ENCODE results near the gene GNPTAB.
"Not testable (repeated sequence)": the region's sequence is repeated elsewhere in the genome, so short reads cannot be mapped to it uniquely, and the experiment has no call there.

The GNPTAB gene

DNA sequence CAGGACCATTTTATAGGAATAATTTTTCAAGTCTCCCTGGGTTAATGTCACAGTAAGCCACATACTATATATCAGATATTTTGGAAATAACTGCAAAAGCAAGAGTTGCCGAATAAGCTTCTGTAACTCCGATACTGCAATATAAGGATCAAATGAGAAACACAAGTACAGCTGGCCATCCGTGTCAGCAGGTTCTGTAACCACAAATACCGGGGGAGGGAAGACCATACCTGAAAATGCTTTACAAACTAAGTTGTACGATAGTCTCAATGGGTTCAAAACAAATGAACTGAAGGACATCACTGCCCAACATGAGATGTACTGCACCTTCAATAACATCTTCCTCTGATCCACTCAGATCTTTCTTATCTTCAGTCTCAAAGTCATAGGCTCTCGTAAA, 93.3 kb downstream of the GNPTAB start:
- no peak for DNase-seq (ENCODE audit: low read depth)

DNA sequence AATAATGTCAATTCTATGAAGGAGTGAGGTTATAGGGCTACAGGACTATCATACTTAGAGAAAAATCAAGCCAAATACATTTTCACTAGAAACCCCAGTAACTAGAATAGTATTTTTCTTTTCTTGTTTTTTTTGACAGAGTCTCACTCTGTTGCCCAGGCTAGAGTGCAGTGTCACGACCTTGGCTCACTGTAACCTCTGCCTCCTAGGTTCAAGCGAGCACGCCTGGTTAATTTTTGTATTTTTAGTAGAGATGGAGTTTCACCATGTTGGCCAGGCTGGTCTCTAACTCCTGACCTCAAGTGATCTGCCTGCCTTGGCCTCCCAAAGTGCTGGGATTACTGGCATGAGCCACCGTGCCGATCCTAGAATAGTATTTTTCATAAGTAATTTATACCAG, 96.3 kb downstream of the GNPTAB start:
- DNase-seq (ENCODE audit: low read depth): not testable (repeated sequence)

DNA sequence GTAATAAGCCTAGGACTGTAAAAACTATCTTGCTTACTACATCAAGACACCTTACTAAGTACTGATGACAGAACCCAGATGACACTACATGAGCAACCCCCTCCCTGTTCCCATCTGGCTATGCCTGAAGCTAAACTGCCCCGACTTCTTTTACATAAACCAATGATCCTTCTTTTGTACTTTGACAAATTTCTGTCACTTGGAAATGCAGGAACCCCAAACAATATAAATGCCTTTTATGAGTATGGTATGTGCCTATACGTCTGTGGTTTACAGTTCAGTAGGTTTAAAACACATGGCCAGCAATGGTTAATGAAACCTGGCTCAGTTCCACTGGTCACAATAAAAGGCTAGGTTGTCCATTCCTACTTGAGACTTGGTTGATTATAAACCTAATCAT, 97.6 kb downstream of the GNPTAB start:
- no peak for DNase-seq (ENCODE audit: low read depth)

DNA sequence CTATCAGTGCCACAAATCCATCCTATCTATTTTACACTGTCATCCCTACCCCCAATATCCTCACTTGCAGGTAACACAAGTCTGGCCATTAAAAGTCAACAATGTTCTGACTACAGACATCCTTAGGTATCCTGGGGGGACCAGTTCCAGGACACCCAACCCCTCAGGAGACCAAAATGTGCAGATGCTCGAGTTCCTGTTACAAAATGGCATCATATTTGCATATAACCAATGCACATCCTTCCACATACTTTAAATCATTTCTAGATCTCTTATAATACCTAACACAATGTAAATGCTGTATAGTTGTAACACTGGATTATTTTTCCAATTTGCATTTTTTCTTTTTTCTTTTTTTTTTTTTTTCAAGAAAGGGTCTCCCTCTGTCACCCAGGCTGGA, 98.4 kb downstream of the GNPTAB start:
- no peak for DNase-seq (ENCODE audit: low read depth)

DNA sequence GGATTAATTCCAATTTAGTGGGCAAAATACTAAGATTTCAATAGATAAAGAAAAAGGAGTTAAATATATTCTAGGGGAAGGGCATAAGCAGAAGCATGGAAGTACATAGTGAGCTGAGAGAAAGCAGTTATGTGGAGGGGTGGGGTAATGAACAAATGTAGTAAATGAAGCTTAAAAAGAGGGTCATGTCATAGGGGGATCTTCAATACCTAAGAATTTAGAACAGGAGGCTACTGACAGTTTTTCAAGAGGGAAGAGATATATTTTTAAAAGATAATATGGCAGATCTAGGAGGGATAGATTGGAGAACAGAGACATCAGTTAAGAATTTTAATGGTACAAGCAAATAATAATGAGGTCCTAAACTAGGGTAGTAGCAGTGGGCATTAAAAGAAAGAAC, 100.9 kb downstream of the GNPTAB start:
- DNase-seq (ENCODE audit: low read depth): no peak

DNA sequence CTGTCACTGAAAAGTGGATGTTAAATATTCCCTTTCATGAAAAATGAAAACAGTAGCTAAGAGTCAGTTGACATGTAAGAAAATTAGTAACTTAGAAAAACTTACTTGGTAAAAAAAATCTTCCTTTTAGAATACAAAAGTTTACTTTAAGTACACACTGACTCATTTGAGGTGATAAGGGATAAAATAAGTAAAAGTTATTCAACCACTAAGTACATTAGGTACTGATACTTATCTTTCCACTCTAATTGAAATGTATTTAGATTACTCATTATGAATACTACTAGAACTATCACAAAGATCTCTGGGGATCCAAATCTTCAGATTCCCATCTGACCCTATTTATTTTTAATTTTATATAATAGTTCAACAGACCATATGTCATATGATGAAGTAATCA, 103.7 kb downstream of the GNPTAB start:
- no peak for DNase-seq (ENCODE audit: low read depth)

DNA sequence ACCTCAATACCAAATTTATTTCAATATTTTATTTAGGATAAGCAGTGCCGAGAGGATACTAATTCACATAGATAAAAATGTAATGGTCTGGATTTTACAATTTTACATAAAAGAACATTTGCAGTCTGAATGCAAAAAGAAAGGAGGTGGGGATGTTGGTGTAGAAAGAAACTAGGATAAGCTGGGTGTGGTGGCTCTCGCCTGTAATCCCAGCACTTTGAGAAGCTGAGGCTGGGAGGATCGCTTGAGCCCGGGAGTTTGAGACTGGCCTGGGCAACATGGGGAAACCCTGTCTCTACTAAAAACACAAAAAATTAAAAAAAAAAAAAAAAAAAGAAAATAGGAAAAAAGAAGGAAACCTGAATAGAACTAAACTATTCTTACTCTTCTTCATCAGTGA, 108.4 kb downstream of the GNPTAB start:
- DNase-seq (ENCODE audit: low read depth): no peak

DNA sequence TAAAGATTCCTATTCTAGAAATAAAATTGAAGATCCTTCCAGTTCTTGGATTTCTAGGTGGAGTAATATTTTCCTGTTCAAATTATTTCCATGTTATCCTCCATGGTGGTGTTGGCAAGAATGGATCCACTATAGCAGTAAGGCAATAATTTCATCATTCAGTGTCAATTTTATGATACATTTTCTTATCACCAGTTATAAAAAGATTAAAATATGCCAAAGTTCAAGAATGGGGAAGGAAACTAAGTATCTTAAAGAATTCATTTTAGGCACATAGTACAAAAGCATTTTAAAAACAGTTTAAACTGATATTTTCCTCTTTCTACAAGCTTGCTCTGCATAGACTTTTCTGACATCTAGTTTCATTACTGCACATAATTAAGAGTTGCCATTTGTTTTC, 110.6 kb downstream of the GNPTAB start:
- no peak for DNase-seq (ENCODE audit: low read depth)

DNA sequence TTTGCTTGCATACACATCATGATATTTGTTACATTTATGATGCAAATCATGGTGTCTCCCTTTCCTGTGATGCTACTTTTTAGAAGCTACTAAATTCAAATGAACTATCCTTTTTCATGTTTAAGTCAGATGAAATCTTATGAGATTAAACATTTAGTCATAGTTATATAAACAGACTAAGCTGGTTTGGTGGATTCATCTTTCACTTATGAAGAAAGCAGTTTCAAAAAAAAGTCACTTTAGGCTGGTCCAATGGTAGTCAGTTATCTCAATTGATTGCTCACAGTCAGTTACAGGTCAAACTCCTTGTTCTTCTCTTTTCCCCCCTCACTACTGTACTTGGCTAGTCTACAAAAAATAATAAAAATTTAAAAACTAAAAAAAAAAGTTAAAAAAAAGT, 111.2 kb downstream of the GNPTAB start:
- no peak for DNase-seq (ENCODE audit: low read depth)

DNA sequence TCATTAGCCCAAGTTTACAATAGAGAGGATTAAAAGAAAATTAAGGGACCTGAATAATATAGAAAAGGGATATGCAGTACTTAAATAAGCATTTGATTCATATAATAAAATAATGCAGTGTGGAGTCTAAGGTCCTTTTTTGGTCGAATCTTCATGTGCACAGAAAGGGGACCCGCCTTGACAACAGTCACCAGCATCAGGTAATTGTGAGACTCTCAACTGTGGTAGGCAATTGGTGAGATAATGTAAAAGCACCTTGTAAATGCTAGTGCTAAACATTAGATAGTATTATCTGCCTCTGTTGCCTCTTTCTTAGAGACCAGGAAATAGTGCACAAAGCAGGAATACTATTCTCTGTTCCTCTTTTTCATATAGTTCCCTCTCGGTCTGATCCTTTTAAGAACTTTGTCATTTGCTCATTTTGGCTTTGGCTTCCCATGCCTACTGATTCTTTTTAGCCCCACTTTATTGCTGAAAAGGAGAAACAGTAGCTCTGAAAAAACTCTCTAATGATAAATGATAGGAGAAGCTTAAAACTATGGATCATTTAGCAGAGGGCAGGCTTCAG, 115.8 kb downstream of the GNPTAB start:
- DNase-seq (ENCODE audit: low read depth): no peak

DNA sequence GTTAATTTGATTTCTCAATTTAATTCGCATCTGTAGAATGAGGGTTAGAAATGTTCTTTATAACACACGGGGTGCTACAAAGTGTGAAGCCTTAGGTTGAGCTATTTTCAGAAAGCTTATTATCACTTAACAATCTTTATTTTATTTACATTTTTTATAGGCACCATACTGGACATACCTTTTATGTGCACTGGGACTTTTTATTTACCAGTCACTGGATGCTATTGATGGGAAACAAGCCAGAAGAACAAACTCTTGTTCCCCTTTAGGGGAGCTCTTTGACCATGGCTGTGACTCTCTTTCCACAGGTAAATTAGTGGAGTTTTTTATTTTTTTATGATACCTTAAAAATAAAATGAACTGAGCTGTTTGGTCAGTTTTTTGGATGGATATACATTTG, 116.8 kb downstream of the GNPTAB start:
- DNase-seq (ENCODE audit: low read depth): no peak

DNA sequence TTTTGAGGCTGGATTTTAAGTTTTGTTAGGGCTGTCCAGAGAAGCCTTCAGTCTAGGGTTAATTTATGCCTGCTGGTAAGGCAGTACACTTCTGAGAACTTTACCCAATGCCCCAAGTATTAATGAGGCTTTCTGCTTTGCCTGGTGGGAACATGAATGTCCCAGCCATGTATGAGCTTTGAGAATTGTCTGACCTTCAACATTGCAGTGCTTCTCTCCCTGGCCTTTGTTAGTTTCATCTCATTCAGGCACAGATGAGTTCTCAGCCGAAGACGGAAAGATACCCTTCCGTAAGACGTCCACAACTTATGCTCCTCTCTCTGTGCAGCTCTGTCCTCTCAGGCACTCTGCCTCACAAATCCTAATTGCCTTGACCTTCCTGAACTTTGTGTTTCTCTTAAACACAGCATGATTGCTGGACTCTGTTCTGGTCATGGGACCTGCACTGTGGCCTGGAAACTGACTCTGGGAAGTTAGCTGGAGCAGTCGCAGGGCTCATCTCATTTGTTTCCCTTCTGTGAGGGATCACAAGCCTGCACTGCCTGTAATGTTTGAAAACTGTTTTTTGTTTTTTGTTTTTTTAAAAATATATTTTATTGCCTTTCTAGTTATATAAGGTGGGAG, 117.6 kb downstream of the GNPTAB start:
- DNase-seq (ENCODE audit: low read depth): no peak

DNA sequence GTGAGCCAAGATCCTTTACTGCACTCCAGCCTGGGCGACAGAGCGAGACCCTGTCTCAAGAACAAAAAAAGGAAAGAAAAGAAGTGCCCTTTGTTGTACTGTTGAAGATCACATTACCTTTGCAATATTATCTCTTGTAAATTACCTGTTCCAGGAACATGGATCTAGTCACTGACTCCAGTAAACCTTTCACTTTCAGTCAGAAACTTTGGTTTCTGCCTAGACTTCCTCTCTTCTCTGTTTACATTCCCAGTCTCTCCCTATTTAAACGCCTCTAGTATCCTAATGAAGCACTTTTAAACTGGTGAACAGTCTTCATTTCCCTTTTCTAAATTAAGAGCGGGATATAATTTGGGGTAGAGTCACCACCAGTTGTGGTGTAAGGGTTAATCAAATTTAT, 120.5 kb downstream of the GNPTAB start:
- no peak for DNase-seq (ENCODE audit: low read depth)

DNA sequence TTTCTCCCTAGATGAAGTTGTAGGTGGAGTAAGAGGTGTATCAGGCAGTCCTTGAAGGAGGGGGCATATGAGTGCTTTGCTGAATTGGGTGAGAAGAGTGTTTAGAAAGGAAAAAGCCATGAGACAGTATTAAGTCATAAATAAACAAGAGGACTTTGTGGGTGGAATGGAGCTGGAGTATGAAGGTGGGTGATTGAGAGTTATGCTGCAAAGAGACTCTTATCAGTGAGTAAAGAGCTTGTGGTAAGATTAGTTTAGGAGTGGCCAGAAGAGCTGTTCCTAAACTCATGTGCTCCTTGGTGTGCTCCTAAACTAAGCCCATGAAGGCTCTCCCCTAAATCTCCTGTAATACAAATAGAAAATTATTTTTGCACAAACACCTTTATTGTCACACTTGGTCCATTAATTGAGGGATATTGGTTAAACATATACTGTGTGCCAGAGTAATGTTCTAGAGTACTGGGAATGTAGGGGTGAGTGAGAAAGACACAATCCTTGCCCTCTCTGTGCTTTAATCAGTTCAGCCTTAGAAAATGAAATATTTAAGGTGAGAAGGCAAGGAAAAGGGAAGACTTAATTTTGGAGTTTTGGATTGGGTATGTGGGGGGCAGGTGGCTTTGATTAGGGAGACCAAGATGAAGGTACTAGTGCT, 123.5 kb downstream of the GNPTAB start:
- no peak for DNase-seq (ENCODE audit: low read depth)

DNA sequence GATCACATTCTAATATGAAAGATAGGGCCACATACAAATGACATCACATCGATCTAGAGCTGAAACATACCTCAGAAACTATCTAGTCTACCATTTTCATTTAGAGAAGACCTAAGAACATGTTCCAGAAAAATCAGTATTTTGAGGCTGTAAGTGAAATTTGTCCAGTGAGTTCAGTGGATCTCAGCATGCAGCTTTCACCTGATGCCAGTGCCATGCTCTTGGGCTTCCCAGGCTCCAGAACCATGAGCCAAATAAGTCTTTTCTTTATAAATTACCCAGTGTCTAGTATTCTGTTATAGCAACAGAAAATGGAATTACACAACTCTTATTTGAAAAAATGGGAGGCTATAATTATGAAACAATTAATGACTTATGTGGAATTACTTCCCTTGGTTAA, 124.4 kb downstream of the GNPTAB start:
- no peak for DNase-seq (ENCODE audit: low read depth)

DNA sequence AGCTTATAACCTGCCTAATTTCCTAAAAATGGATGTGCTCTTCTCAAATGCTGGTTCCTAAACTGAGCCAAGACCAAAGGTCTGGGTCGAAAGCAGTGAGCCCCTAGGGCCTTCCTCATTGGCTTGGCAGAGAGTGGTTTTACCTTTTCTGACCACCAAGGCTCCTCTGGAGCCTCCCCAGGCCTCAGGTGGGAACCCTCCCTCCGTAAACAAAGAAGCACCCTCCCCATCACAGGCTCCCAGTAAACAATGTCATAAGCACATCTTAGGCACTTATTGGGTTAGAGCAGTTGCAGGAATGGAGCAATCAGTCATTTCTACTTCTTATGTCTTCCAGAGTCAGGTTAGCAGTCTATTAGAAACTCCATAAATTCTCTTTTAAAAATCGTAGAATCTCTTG, 127.3 kb downstream of the GNPTAB start:
- DNase-seq (ENCODE audit: low read depth): no peak

DNA sequence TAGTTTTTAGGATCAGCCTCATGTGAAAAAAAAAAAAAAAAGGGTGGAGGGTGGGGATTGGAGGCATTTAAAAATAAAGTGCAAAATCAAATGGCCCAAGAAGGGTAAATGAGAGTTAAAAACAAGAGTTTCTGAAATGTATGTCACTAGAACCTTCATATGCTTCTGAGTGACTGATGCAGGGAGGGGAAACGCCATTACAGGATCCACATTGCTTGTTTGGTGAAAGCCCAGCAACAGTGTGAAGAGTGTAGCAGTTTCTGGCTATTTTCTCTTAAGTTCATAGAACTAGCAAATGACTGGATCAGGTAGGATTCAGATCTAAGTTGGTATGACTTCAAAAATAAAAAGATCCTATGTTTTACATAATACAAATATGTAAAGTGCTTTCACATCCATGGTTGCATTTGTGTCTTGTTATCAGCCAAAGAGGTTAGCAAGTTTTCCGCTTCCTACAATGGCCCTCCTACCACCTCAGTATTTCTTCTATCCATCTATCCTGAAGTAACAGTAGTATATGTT, 130.4 kb downstream of the GNPTAB start:
- no peak for DNase-seq (ENCODE audit: low read depth)

DNA sequence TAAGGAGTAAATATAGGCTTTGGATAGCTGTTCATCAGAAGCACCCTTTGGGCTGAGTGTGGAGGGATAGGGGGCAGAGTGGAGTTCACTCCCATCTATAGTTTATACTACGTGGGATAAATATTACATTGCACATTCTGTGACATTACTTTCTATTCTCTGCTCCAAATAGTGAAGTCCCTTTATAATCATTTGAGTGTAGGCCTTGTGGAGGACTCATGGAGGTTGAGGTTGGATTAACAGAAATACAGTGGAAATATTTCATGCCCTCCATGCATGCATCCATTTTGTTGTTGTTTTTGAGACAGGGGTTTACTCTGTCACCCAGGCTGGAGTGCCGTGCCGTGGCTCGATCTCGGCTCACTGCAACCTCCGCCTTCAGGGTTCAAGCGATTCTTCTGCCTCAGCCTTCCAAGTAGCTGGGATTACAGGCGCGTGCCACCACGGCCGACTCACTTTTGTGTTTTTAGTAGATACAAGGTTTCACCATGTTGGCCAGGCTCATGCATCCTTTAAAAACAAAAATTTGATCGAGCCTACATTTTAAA, 131.9 kb downstream of the GNPTAB start:
- no peak for DNase-seq (ENCODE audit: low read depth)

DNA sequence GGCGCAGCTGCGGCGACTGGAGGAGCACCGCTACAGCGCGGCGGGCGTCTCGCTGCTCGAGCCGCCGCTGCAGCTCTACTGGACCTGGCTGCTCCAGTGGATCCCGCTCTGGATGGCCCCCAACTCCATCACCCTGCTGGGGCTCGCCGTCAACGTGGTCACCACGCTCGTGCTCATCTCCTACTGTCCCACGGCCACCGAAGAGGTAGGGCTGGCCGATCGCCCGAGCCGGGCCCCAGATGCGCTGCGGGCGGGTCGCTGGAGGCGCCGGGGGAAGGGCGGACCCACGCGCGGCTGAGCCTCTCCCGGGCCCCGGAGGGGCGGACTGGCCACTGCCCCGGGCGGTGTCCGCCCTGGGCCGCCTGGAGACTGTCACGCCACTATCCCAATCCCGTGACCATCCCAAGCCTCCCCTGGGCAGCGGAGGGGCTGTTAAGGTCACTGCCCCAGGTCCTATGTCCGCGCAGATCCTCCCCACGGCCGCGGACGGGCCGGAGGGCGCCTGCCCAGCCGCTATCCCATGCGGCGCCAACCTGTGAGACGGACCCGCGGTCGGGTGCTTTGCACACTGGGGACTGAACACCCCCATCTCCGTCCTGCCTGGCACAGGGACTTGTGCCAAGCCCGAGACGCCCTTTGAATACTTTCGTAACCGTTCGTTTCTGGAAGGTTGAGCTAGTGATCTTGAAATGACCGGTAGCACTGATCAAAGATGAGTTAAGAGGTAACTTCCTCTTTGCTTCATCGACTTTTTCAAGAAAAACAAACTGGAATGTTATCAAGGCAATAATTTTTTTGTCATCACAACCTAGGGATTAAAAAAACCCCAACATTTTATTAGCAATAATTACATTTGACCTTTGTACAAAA, 132.6 kb downstream of the GNPTAB start:
- no peak for DNase-seq (ENCODE audit: low read depth)

DNA sequence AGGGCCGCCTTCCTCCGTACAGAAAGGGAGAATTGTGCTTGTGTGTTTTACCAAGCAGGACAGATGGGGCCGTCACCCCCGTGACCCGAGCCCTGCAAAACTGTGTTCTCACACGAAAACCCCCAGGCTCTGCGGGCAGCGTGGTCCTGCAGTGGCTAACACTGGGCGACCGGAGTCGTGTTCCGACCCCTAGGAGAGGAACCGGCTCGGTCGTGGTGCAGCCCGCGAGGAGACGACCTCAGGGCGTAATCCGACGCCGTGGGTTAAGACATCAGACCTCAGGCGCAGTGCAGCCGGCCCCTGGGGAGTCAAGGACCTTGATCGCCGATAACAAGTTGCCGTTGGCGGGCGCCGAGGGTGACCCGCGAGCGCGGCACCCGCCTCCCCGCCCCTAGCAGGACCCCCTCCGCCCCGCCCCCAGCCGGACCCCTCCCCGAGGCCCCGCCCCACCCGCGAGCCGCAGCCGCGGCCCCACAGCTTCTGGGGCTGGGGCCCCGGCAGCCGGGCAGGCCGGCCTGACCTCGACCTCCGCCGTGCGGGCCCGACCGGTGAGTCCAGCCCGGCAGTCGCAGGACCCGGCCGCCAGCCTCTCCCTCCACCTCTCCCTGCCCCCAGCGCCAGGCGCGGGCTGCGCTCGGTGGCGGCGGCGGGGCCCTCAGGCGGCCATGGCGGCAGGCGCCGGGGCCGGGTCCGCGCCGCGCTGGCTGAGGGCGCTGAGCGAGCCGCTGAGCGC, 133.4 kb downstream of the GNPTAB start, which contains the start of gene CHPT1:
Gene CHPT1 (plus strand): TSS at position 444 of the 733 bp plus-strand sequence. CDS start 222 bp downstream, at position 666.
- peak; percentile 46 for DNase-seq (ENCODE audit: low read depth)

All from activated T-helper 1 cell treated with Interleukin-2 at 50 U/mL for 16 hours (primary cell).